ENCODE data around the gene RGS9.

Gene RGS9

DNA sequence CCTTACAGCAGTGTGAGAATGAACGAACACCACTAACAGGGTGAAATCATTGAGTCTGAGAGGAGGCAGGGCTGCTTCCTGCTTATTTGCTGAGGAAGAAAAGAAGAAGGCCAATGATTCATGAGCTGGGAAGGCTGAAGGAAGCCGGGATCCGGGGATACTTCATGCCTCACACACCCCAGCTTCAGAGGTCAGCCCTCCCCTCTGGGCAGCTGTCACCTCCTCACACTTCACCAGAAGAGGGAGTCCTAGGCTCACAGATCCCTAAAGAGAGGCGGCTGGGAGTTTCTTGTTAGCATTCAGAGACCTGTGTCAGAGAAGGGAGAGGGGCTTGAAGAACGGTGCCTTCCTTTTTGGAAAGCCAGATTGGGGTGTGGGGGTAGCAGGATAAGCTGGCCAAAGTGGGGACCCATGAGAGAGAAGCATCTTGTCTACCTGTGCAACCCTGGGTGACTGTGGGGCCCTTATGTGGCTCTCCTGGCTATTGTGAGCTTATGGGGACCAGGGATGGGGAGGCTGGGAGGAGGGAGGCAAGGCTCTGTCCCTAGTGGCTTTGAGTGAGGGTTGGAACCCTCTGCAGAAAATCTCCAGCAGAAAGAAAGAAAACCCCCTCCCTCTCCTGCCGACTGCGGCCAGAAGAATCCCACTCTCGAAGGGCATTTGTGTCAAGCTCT is 94.6 kb downstream of the RGS9 start:
- ATAC-seq (replicated peaks), result peak; percentile 52 to 57
- H3K9me3 Mint-ChIP-seq, result peaks cover 0 to 6% of the 10 kb centered on the region in 2 donors
- H3K27ac Mint-ChIP-seq, result no peak overlapping the region
- H3K4me3 Mint-ChIP-seq, result no peak overlapping the region
- H3K36me3 Mint-ChIP-seq, result no peaks in the 10 kb centered on the region
- peaks cover 24% of the 10 kb centered on the region in 2 donors for H3K4me1 Mint-ChIP-seq
- DNase-seq, result peak; percentile 23
- peaks cover 44 to 48% of the 10 kb centered on the region in 2 donors for H3K27me3 Mint-ChIP-seq

DNA sequence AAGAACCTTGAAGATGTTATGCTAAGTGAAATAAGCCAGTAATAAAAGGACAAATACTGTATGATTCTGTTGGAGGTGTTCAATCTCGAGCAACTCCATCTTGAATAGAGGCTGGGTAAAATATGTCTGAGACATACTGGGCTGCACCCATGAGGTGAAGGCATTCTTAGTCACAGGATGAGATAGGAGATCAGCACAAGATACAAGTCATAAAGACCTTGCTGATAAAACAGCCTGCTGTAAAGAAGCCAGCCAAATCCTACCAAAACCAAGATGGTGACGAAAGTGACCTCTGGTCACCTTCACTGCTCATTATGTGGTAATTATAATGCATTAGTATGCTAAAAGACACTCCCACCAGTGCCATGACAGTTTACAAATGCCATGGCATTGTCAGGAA is 98.1 kb downstream of the RGS9 start:
- DNase-seq (no peak), ATAC-seq (replicated peaks) (no peak)
- Mint-ChIP-seq H3K27me3 (peaks cover 39 to 40% of the 10 kb centered on the region in 2 donors), H3K36me3 (no peaks in the 10 kb centered on the region), H3K4me3 (no peak overlapping the region), H3K9me3 (peaks cover 0 to 7% of the 10 kb centered on the region in 2 donors), H3K27ac (no peak overlapping the region), H3K4me1 (no peaks in the 10 kb centered on the region)

GRCh38 chr17:65236321-65236720 is 99.2 kb downstream of the RGS9 start:
- DNase-seq (no peak), ATAC-seq (replicated peaks) (no peak)
- no peaks in the 10 kb centered on the region for H3K4me1 Mint-ChIP-seq
- H3K36me3 Mint-ChIP-seq, result no peaks in the 10 kb centered on the region
- H3K9me3 Mint-ChIP-seq, result peaks cover 0 to 7% of the 10 kb centered on the region in 2 donors
- no peak overlapping the region for H3K27ac Mint-ChIP-seq
- H3K4me3 Mint-ChIP-seq, result no peak overlapping the region
- H3K27me3 Mint-ChIP-seq, result peaks cover 35 to 39% of the 10 kb centered on the region in 2 donors

DNA sequence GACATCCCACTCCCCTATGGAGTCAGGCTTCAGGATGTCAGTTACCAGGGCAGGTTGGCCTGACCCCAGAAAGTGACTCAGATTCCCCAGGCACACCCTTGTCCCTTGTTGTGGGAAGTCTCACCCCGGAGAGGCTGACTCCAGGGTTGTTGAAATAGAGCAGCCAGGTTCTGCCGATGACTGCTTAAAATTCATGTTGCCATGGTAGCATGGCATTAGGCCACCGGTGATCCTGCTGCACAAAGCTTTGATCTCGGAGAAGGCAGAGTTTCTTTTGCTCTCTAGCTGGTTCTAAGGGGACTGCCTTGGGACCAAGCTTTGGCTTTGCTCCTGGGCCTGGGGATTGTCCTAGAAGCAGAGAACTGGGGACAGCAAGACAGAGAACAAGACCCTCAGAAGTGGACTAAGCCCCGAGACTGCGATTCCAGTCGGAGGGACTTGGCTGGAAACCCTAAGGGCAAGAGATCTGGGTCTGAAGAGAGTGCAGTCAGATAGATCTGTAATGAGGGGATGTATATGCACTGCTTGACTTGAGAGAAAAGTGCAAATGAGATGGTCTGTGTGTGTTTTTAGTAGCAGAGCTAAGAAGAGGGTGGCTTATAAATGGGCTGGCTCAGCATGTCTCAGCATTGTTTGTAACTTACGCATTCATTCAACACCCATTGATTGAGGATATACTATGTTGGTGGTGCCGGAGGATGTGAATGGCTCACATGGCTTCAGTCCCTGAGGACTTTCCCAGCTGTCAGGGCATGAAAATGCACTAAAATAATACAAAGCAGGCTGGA is 106.9 kb downstream of the RGS9 start:
- H3K4me3 Mint-ChIP-seq, result no peak overlapping the region
- no peaks in the 10 kb centered on the region for H3K9me3 Mint-ChIP-seq
- H3K27me3 Mint-ChIP-seq, result peaks cover 38 to 51% of the 10 kb centered on the region in 2 donors
- H3K4me1 Mint-ChIP-seq, result no peaks in the 10 kb centered on the region
- ATAC-seq (replicated peaks), result no peak
- H3K36me3 Mint-ChIP-seq, result no peaks in the 10 kb centered on the region
- H3K27ac Mint-ChIP-seq, result no peak overlapping the region
- DNase-seq, result no peak

GRCh38 chr17:65246252-65246651 is 109.1 kb downstream of the RGS9 start:
- ATAC-seq (replicated peaks) (no peak), DNase-seq (no peak)
- H3K27me3 Mint-ChIP-seq, result peaks cover 42 to 55% of the 10 kb centered on the region in 2 donors
- H3K27ac Mint-ChIP-seq, result no peak overlapping the region
- no peak overlapping the region for H3K4me3 Mint-ChIP-seq
- no peaks in the 10 kb centered on the region for H3K9me3 Mint-ChIP-seq
- H3K4me1 Mint-ChIP-seq, result no peaks in the 10 kb centered on the region
- no peaks in the 10 kb centered on the region for H3K36me3 Mint-ChIP-seq

DNA sequence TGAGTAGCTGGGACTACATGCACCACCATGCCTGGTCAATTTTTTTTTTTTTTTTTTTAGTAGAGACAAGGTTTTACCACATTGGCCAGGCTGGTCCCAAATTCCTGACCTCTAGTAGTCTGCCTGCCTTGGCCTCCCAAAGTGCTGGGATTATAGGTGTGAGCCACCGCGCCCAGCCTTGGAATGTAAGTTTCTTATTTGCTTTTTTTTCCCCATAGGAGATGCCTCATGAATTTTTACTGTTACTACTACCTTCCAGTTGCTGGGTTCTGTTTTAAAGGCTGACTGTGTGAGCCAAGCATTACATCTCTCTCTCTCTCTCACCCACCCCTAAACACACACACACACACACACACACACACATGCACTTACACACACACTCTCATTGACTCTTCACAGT is 112.6 kb downstream of the RGS9 start:
- Mint-ChIP-seq H3K27ac (no peak overlapping the region), H3K4me1 (no peaks in the 10 kb centered on the region), H3K27me3 (peaks cover 43 to 57% of the 10 kb centered on the region in 2 donors), H3K36me3 (no peaks in the 10 kb centered on the region), H3K9me3 (no peaks in the 10 kb centered on the region), H3K4me3 (no peak overlapping the region)
- DNase-seq (no peak), ATAC-seq (replicated peaks) (no peak)

GRCh38 chr17:65254166-65254565 is 117.0 kb downstream of the RGS9 start:
- H3K4me3 Mint-ChIP-seq, result no peak overlapping the region
- H3K36me3 Mint-ChIP-seq, result peaks cover 3 to 4% of the 10 kb centered on the region in 2 donors
- H3K4me1 Mint-ChIP-seq, result no peaks in the 10 kb centered on the region
- H3K9me3 Mint-ChIP-seq, result peaks cover 6 to 11% of the 10 kb centered on the region in 2 donors
- peaks cover 27 to 39% of the 10 kb centered on the region in 2 donors for H3K27me3 Mint-ChIP-seq
- ATAC-seq (replicated peaks) (no peak), DNase-seq (no peak)
- H3K27ac Mint-ChIP-seq, result no peak overlapping the region

GRCh38 chr17:65259281-65259680 is 122.1 kb downstream of the RGS9 start:
- H3K36me3 Mint-ChIP-seq, result peaks cover 3 to 4% of the 10 kb centered on the region in 2 donors
- peaks cover 6 to 11% of the 10 kb centered on the region in 2 donors for H3K9me3 Mint-ChIP-seq
- no peak for DNase-seq
- H3K27me3 Mint-ChIP-seq, result peaks cover 31 to 42% of the 10 kb centered on the region in 2 donors
- peaks cover 0 to 2% of the 10 kb centered on the region in 2 donors for H3K4me1 Mint-ChIP-seq
- no peak overlapping the region for H3K27ac Mint-ChIP-seq
- no peak overlapping the region for H3K4me3 Mint-ChIP-seq
- no peak for ATAC-seq (replicated peaks)

DNA sequence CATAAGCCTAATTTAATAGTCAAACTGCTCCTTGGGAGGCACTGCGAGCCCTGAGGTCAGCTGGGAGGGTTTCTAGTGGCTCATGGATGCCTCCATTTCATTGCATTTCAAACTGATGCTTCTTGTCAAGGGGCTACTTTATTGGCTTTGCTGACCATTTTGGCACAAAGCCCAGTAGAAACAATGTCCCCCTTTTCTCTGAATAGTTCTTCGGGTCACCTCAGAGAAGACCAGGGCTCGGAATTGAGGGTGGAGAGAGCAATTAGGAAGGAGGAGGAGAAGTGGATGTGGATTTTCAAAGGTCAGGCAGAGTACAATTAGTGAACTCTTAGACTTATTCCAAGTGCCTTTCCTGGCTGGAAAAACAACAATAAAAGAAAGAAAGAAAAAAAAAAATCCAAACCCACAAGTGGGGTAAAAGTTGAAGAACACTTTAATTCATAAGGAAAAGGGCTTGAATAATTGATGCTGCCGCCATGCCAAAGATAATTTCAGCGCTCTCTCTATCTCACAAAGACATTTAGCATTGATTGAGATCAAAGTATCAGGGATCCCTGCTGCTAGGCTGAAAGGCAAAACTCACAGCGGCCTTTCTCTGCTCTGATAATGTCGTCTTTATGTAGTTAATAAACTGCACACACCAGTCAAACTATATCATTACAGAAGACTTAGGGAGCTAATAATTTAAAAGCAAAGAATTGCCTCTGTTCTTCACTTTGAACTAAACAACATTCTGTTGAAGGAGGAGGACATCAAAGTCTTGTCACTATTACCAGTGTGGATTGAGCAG is 122.7 kb downstream of the RGS9 start:
- peaks cover 0 to 2% of the 10 kb centered on the region in 2 donors for H3K4me1 Mint-ChIP-seq
- ATAC-seq (replicated peaks) (no peak), DNase-seq (no peak)
- peaks cover 3 to 4% of the 10 kb centered on the region in 2 donors for H3K36me3 Mint-ChIP-seq
- peaks cover 31 to 42% of the 10 kb centered on the region in 2 donors for H3K27me3 Mint-ChIP-seq
- H3K27ac Mint-ChIP-seq, result no peak overlapping the region
- peaks cover 6 to 11% of the 10 kb centered on the region in 2 donors for H3K9me3 Mint-ChIP-seq
- no peak overlapping the region for H3K4me3 Mint-ChIP-seq

- Mint-ChIP-seq H3K4me3 (no peak overlapping the region), H3K27me3 (peaks cover 32 to 42% of the 10 kb centered on the region in 2 donors), H3K27ac (no peak overlapping the region), H3K9me3 (peaks cover 7 to 11% of the 10 kb centered on the region in 2 donors), H3K4me1 (peaks cover 0 to 2% of the 10 kb centered on the region in 2 donors), H3K36me3 (peaks cover 3 to 4% of the 10 kb centered on the region in 2 donors)
- ATAC-seq (replicated peaks) (no peak), DNase-seq (no peak)
These were observed 123.5 kb downstream of the RGS9 start for GRCh38 chr17:65260626-65261025.

DNA sequence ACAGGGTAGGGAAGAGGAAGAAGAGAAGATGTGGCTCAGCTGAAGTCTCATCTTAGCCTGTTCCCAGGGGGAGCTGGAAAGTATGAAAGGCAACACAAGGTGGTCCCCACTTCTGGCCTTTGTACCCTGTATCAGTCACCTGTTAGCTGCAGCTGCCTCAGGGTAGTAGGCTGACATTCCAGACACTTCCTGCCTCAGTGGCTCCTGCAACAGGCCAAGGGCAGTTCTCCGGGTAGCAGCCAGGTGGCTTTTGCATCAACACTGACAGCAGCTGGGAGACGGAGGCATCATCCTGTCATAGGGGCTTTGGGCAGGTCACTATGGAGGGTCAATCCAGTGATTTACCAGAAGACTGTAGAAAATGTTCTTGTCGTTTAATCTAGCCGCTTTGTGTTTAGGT is 124.0 kb downstream of the RGS9 start:
- Mint-ChIP-seq H3K27me3 (peaks cover 35 to 46% of the 10 kb centered on the region in 2 donors), H3K36me3 (peaks cover 3 to 4% of the 10 kb centered on the region in 2 donors), H3K4me3 (no peak overlapping the region), H3K27ac (no peak overlapping the region), H3K9me3 (peaks cover 9 to 10% of the 10 kb centered on the region in 2 donors), H3K4me1 (peaks cover 0 to 2% of the 10 kb centered on the region in 2 donors)
- DNase-seq, result no peak
- no peak for ATAC-seq (replicated peaks)

GRCh38 chr17:65261682-65262636 is 124.8 kb downstream of the RGS9 start:
- Mint-ChIP-seq H3K4me1 (peaks cover 0 to 2% of the 10 kb centered on the region in 2 donors), H3K27me3 (peaks cover 40 to 42% of the 10 kb centered on the region in 2 donors), H3K4me3 (no peak overlapping the region), H3K36me3 (no peaks in the 10 kb centered on the region), H3K9me3 (peaks cover 4 to 9% of the 10 kb centered on the region in 2 donors), H3K27ac (no peak overlapping the region)
- DNase-seq, result no peak
- no peak for ATAC-seq (replicated peaks)

- Mint-ChIP-seq H3K36me3 (no peaks in the 10 kb centered on the region), H3K27ac (no peak overlapping the region), H3K4me3 (no peak overlapping the region), H3K27me3 (peaks cover 35 to 55% of the 10 kb centered on the region in 2 donors), H3K4me1 (peaks cover 0 to 2% of the 10 kb centered on the region in 2 donors), H3K9me3 (peaks cover 0 to 9% of the 10 kb centered on the region in 2 donors)
- DNase-seq, result no peak
- ATAC-seq (replicated peaks), result no peak
These were observed 128.1 kb downstream of the RGS9 start for GRCh38 chr17:65265276-65265675.
